ENCODE data around the gene CHRM5. TPM values are rescaled to one million over a fixed set of nuclear protein-coding genes. Genes with fewer than 3 reads are reported as not detected.

The CHRM5 gene
- total RNA-seq, 1 donor from 2014 or later: not detected

GRCh38 chr15:33934921-33935320 lies 33.4 kb upstream of the CHRM5 start:
- Mint-ChIP-seq H3K36me3 (ENCODE audit: insufficient read depth) (no peaks in the 10 kb centered on the region), H3K27ac (no peak overlapping the region), H3K4me3 (ENCODE audit: low read depth) (no peak overlapping the region), H3K4me1 (ENCODE audit: low read depth) (no peaks in the 10 kb centered on the region), H3K27me3 (no peaks in the 10 kb centered on the region), H3K9me3 (ENCODE audit: low read depth) (no peaks in the 10 kb centered on the region)
- no peak for DNase-seq (ENCODE audit: low spot score, unreplicated experiment)
- TF ChIP-seq, protein P1, sequence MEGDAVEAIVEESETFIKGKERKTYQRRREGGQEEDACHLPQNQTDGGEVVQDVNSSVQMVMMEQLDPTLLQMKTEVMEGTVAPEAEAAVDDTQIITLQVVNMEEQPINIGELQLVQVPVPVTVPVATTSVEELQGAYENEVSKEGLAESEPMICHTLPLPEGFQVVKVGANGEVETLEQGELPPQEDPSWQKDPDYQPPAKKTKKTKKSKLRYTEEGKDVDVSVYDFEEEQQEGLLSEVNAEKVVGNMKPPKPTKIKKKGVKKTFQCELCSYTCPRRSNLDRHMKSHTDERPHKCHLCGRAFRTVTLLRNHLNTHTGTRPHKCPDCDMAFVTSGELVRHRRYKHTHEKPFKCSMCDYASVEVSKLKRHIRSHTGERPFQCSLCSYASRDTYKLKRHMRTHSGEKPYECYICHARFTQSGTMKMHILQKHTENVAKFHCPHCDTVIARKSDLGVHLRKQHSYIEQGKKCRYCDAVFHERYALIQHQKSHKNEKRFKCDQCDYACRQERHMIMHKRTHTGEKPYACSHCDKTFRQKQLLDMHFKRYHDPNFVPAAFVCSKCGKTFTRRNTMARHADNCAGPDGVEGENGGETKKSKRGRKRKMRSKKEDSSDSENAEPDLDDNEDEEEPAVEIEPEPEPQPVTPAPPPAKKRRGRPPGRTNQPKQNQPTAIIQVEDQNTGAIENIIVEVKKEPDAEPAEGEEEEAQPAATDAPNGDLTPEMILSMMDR (IDR thresholded peaks at IDR 0.05; ENCODE audit: unreplicated experiment): no peak

- Mint-ChIP-seq H3K4me1 (ENCODE audit: low read depth) (peaks cover 8% of the 10 kb centered on the region), H3K27me3 (no peaks in the 10 kb centered on the region), H3K4me3 (ENCODE audit: low read depth) (no peak overlapping the region), H3K27ac (no peak overlapping the region), H3K36me3 (ENCODE audit: insufficient read depth) (peaks cover 4% of the 10 kb centered on the region), H3K9me3 (ENCODE audit: low read depth) (peaks cover 7% of the 10 kb centered on the region)
- no peak for DNase-seq (ENCODE audit: low spot score, unreplicated experiment)
- TF ChIP-seq, protein P1 (IDR thresholded peaks at IDR 0.05; ENCODE audit: unreplicated experiment): no peak
Observed at GRCh38 chr15:33941279-33942063, 26.8 kb upstream of the CHRM5 start.

DNA sequence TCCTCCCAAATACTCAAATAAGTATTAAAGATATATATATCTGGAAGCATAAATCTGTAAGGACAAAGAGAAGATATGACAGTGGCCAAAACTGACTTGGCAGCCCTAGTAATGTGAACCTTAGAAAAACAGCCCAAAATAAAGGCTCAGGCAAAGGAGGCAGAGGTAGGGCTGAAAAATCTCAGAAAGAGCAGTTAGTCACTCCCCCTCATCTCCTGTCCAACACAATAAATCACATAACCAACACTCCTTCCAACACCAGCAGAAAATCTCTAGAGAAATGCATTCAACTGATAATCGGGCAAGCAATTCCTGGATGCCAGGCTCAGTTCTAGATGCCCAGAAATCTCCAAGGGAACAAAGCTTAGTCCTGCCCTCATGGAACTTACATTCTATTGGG lies 22.1 kb upstream of the CHRM5 start:
- DNase-seq (ENCODE audit: low spot score, unreplicated experiment): no peak
- TF ChIP-seq, protein P1 (IDR thresholded peaks at IDR 0.05; ENCODE audit: unreplicated experiment): no peak
- Mint-ChIP-seq H3K27ac (peak overlapping the region; percentile 83), H3K4me3 (ENCODE audit: low read depth) (no peak overlapping the region), H3K27me3 (no peaks in the 10 kb centered on the region), H3K4me1 (ENCODE audit: low read depth) (peaks cover 6% of the 10 kb centered on the region), H3K9me3 (ENCODE audit: low read depth) (peaks cover 4% of the 10 kb centered on the region), H3K36me3 (ENCODE audit: insufficient read depth) (peaks cover 2% of the 10 kb centered on the region)

DNA sequence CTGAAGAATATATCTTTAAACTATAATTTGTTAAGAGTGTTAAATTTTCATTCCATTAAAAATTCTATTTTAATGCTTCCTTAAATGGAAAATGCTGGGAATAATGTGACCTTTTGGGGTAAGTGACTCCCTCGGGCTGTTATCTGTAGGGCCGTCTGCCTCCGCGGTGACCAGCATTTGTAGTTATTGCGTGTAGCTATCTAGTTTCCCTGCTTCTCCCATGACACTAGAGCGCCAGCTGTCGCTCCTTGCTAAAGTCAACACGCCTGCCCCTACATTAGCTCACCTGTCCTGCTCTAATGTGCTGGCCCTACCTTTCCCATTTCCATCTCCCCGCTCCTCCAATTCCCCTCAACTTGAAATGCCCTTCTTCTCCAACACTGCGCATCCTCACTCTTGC lies 12.4 kb upstream of the CHRM5 start:
- peaks cover 11% of the 10 kb centered on the region for H3K4me1 Mint-ChIP-seq (ENCODE audit: low read depth)
- no peaks in the 10 kb centered on the region for H3K27me3 Mint-ChIP-seq
- TF ChIP-seq, protein P1 (IDR thresholded peaks at IDR 0.05; ENCODE audit: unreplicated experiment): no peak
- H3K9me3 Mint-ChIP-seq (ENCODE audit: low read depth): no peaks in the 10 kb centered on the region
- H3K4me3 Mint-ChIP-seq (ENCODE audit: low read depth): no peak overlapping the region
- no peaks in the 10 kb centered on the region for H3K36me3 Mint-ChIP-seq (ENCODE audit: insufficient read depth)
- DNase-seq (ENCODE audit: low spot score, unreplicated experiment): no peak
- H3K27ac Mint-ChIP-seq: no peak overlapping the region

DNA sequence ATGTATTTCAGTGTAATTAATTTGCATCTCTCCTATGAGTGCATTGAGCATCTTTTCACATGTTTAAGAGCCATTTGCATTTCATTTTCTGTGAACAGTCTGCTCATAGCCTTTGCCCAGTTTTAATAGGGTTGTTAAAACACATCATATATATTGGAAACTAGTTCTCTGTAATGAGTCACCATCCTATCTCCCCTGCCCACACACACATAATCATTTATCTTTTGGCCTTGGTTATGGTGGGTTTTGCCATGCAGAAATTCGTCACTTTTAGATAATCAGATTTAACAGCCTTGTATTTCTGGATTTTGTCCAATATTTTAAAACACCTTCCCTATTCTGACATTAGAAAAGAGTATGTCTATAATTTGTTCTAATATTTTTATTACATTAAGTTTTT lies 11.9 kb upstream of the CHRM5 start:
- Mint-ChIP-seq H3K4me3 (ENCODE audit: low read depth) (no peak overlapping the region), H3K36me3 (ENCODE audit: insufficient read depth) (no peaks in the 10 kb centered on the region), H3K4me1 (ENCODE audit: low read depth) (peaks cover 11% of the 10 kb centered on the region), H3K9me3 (ENCODE audit: low read depth) (no peaks in the 10 kb centered on the region), H3K27me3 (no peaks in the 10 kb centered on the region), H3K27ac (no peak overlapping the region)
- TF ChIP-seq, protein P1 (IDR thresholded peaks at IDR 0.05; ENCODE audit: unreplicated experiment): no peak
- DNase-seq (ENCODE audit: low spot score, unreplicated experiment): no peak

Measured in progenitor cell of endocrine pancreas (in vitro differentiated cells).